Renal pelvis (tissue), 4 donors: ENCODE data around the gene MRPL24. TPM values are rescaled to one million over a fixed set of nuclear protein-coding genes. Genes with fewer than 3 reads are reported as not detected.

ENCODE experiments used
- DNase-seq: peaks from one replicate; pipeline ENCODE4 v3.0.0-alpha.2; 2013
- polyA plus RNA-seq, 3 donors: library from polyadenylated mRNA; unstranded; fragments of 120-200 nt; gene quantifications; one replicate each; pipeline ENCODE4 v1.2.1, GENCODE V29; 2013; ENCODE audit not compliant: insufficient read length in 3 of 3

The MRPL24 gene
- polyA plus RNA-seq, 3 donors: 69.0 to 76.6 (median 74.0) TPM

- DNase-seq: no peak
Measured at GRCh38 chr1:156698995-156699394, 41.9 kb downstream of the MRPL24 start.

- DNase-seq: no peak
Measured at GRCh38 chr1:156697481-156697880, 43.4 kb downstream of the MRPL24 start.

GRCh38 chr1:156696755-156697154 is 44.1 kb downstream of the MRPL24 start:
- no peak for DNase-seq

- no peak for DNase-seq
Measured at GRCh38 chr1:156694690-156694962, 46.3 kb downstream of the MRPL24 start.

GRCh38 chr1:156693848-156694689 is 46.8 kb downstream of the MRPL24 start:
- no peak for DNase-seq

- DNase-seq: peak; percentile 90
Measured at GRCh38 chr1:156692925-156693847, 47.7 kb downstream of the MRPL24 start.

GRCh38 chr1:156692441-156692924 is 48.4 kb downstream of the MRPL24 start:
- DNase-seq: no peak

- DNase-seq: no peak
Measured at GRCh38 chr1:156691665-156692440, 49.0 kb downstream of the MRPL24 start.

- DNase-seq: no peak
Measured at GRCh38 chr1:156691191-156691590, 49.7 kb downstream of the MRPL24 start.

- no peak for DNase-seq
Measured at GRCh38 chr1:156690675-156691036, 50.2 kb downstream of the MRPL24 start.

- peak; percentile 78 for DNase-seq
Measured at GRCh38 chr1:156689953-156690674, 50.8 kb downstream of the MRPL24 start.

GRCh38 chr1:156689035-156689952 is 51.6 kb downstream of the MRPL24 start:
- peak; percentile 91 for DNase-seq

Other genes with a start within 250 kb of the MRPL24 start
- 10 to 100 TPM; 25.9 to 29.3 (median 26.8) TPM for gene MEF2D, start 240.3 kb downstream of the MRPL24 start, polyA plus RNA-seq
- 10 to 100 TPM; 14.1 to 17.0 (median 14.8) TPM for gene IQGAP3, start 168.5 kb downstream of the MRPL24 start, polyA plus RNA-seq
- 1 to 10 TPM; 1.0 to 2.2 (median 1.1) TPM for gene TTC24, start 161.4 kb downstream of the MRPL24 start, polyA plus RNA-seq
- gene NAXE, start 149.3 kb downstream of the MRPL24 start, polyA plus RNA-seq: 10 to 100 TPM; 71.1 to 83.0 (median 72.8) TPM
- gene GPATCH4, start 139.6 kb downstream of the MRPL24 start, polyA plus RNA-seq: 10 to 100 TPM; 33.0 to 38.7 (median 36.4) TPM
- gene HAPLN2, start 121.7 kb downstream of the MRPL24 start, polyA plus RNA-seq: under 1 TPM; 0.13 to 0.71 (median 0.64) TPM
- 1 to 10 TPM in 1 of 3 donors, under 1 TPM in 2; 0.18 to 2.2 (median 0.26) TPM for gene BCAN, start 99.0 kb downstream of the MRPL24 start, polyA plus RNA-seq
- gene NES, start 63.7 kb downstream of the MRPL24 start, polyA plus RNA-seq: 100 to 1,000 TPM; 148 to 171 (median 156) TPM
- 100 to 1,000 TPM in 1 of 3 donors, 10 to 100 TPM in 2; 68.5 to 113 (median 93.8) TPM for gene CRABP2, start 35.5 kb downstream of the MRPL24 start, polyA plus RNA-seq
- gene METTL25B, start 12.6 kb downstream of the MRPL24 start, polyA plus RNA-seq: 10 to 100 TPM; 28.6 to 51.8 (median 39.2) TPM
- gene ISG20L2, start 12.3 kb downstream of the MRPL24 start, polyA plus RNA-seq: 10 to 100 TPM; 33.1 to 44.6 (median 39.7) TPM
- 100 to 1,000 TPM; 267 to 298 (median 284) TPM for gene HDGF, start 10.6 kb upstream of the MRPL24 start, polyA plus RNA-seq
- 100 to 1,000 TPM; 108 to 113 (median 113) TPM for gene PRCC, start 26.4 kb upstream of the MRPL24 start, polyA plus RNA-seq
- gene SH2D2A, start 75.8 kb upstream of the MRPL24 start, polyA plus RNA-seq: under 1 TPM; 0.65 to 0.99 (median 0.91) TPM
- gene INSRR, start 118.0 kb upstream of the MRPL24 start, polyA plus RNA-seq: 1 to 10 TPM; 1.6 to 3.0 (median 2.0) TPM
- 1 to 10 TPM; 1.3 to 2.0 (median 1.3) TPM for gene NTRK1, start 119.8 kb upstream of the MRPL24 start, polyA plus RNA-seq
- gene PEAR1, start 152.6 kb upstream of the MRPL24 start, polyA plus RNA-seq: 10 to 100 TPM; 17.8 to 22.3 (median 22.1) TPM
- 1 to 10 TPM in 1 of 3 donors, under 1 TPM in 2; 0.38 to 1.1 (median 0.96) TPM for gene LRRC71, start 179.5 kb upstream of the MRPL24 start, polyA plus RNA-seq